Adrenal gland (tissue), 12 donors: ENCODE results near the gene ARAP2. TPM values are rescaled to one million over a fixed set of nuclear protein-coding genes. Genes with fewer than 3 reads are reported as not detected.

Experiments
- DNase-seq, 7 donors: peaks; one replicate each; pipeline ENCODE4 v3.0.0-alpha.2; 2019 to 2020
- H3K27ac ChIP-seq, 5 donors: fragments of 200-600 bp; sonication (generic) in 4 of 5; 1 replicate in 3 of 5; 2 replicates in 2 of 5; pipeline versions ENCODE4 v1.5.1 to v1.8.0; 2016 to 2020; ENCODE audit warnings: mild to moderate bottlenecking in 1 of 5
- H3K27me3 ChIP-seq: fragments of 200-600 bp; 2 replicates; pipeline ENCODE4 v1.8.0; 2021
- H3K36me3 ChIP-seq, 2 donors: fragments of 200-600 bp; replicated peaks in 1 of 2; 1 replicate in 1 of 2; 2 replicates in 1 of 2; pipeline versions ENCODE4 v1.5.1 to v1.8.0; 2018 to 2022
- H3K4me1 ChIP-seq, 2 donors: fragments of 200-600 bp; replicated peaks in 1 of 2; 1 replicate in 1 of 2; 2 replicates in 1 of 2; pipeline versions ENCODE4 v1.5.1 to v1.8.0; 2018 to 2021
- H3K4me3 ChIP-seq, 4 donors: fragments of 200-600 bp; sonication (generic) in 3 of 4; one replicate each; pipeline ENCODE4 v1.5.1; 2016 to 2018
- H3K9me3 ChIP-seq, 3 donors: fragments of 200-600 bp; sonication (generic) in 1 of 3; replicated peaks in 1 of 3; 1 replicate in 2 of 3; 2 replicates in 1 of 3; pipeline versions ENCODE4 v1.5.1 to v1.8.0; 2016 to 2021
- CTCF ChIP-seq, 6 experiments: fragments of 450-650 bp in 4 of 6; fragments of 200-600 bp in 2 of 6; sonication (generic) in 1 of 6; IDR thresholded peaks; 1 replicate in 5 of 6; 2 replicates in 1 of 6; pipeline versions ENCODE4 v1.5.1 to v1.8.0; 2016 to 2021; ENCODE audit warnings: antibody characterized with exemption in 6 of 6, mild to moderate bottlenecking in 2 of 6, moderate library complexity in 1 of 6
- POLR2A ChIP-seq, 2 donors: fragments of 450-650 bp; IDR thresholded peaks; one replicate each; pipeline ENCODE4 v1.6.1; 2017; ENCODE audit warnings: antibody characterized with exemption in 2 of 2, mild to moderate bottlenecking in 2 of 2, moderate library complexity in 1 of 2
- WGBS, 4 donors: extraction: QIAGEN DNeasy Blood & Tissue Kit in 2 of 4; methylation state at CpG; one replicate each; pipeline versions ENCODE4 v1.1.5 to v1.1.7; 2013 to 2017; 5-methylcytosine and 5-hydroxymethylcytosine counted together
- intact Hi-C, 2 donors: fragments of 100-400 bp; cut with DNase I; formaldehyde crosslinking; loops; one replicate each; pipeline versions ENCODE4 v1.14.1 to v1.15.0; 2022 to 2023
- polyA plus RNA-seq, 3 donors: library from polyadenylated mRNA; stranded (reverse); fragments of 200-250 nt in 2 of 3; fragments of 350-450 nt in 1 of 3; fragmentation: Illumina TruSeq in 1 of 3; extraction: RNeasy Lipid Tissue Mini Kit (QIAGEN cat#74804) in 1 of 3; gene quantifications; one replicate each; pipeline ENCODE4 v1.2.3, GENCODE V29; 2013 to 2014
- total RNA-seq, 9 donors: library from RNA; depleted of rRNA in 4 of 9; stranded (reverse); fragments of >200 nt in 4 of 9; fragments of 120-200 nt in 1 of 9; fragmentation: NEBNext Ultra II Directional in 1 of 9; extraction: Animal tissue kit (Norgen Biotek cat#: 25700) in 1 of 9; gene quantifications; one replicate each; pipeline versions ENCODE4 v1.1.0 to v1.2.4, GENCODE V29; 2013 to 2023
- donor health status: healthy with polysubstance abuse.
- donor health status: Bipolar disorder and iron deficiency.
- donor health status: DM: yes; HTN: yes; CAD: no.
- donor health status: DM: no; HTN: no; CAD: no.
- donor health status: DM: no; HTN: no; CAD: no.
- donor health status: DM: yes; HTN: yes; CAD: no.

Gene ARAP2
- total and polyA plus RNA-seq, 12 donors: 0.81 to 23.7 (median 4.4) TPM

- Histone ChIP-seq H3K4me3 (no peak overlapping the region), H3K27ac (no peak overlapping the region), H3K36me3 (no peaks in the 10 kb centered on the region), H3K9me3 (no peaks in the 10 kb centered on the region), H3K4me1 (no peaks in the 10 kb centered on the region), H3K27me3 (no peaks in the 10 kb centered on the region)
- DNase-seq: no peak
- intact Hi-C loops: no loop called here
- TF ChIP-seq POLR2A (IDR thresholded peaks at IDR 0.05): no peak
- TF ChIP-seq CTCF (IDR thresholded peaks at IDR 0.05): no peak
- 53 to 63% (median 61%) methylated on average over 5 of the region's 5 CpGs for WGBS, 4 donors
Observed at GRCh38 chr4:36027203-36027602, 217.1 kb downstream of the ARAP2 start.

GRCh38 chr4:36026348-36026880 lies 217.9 kb downstream of the ARAP2 start:
- TF ChIP-seq CTCF (IDR thresholded peaks at IDR 0.05): no peak
- no peak for TF ChIP-seq POLR2A (IDR thresholded peaks at IDR 0.05)
- intact Hi-C loops: no loop called here
- H3K36me3 ChIP-seq: no peaks in the 10 kb centered on the region

GRCh38 chr4:36024901-36025660 lies 219.2 kb downstream of the ARAP2 start:
- no peak for TF ChIP-seq CTCF (IDR thresholded peaks at IDR 0.05)
- TF ChIP-seq POLR2A (IDR thresholded peaks at IDR 0.05): no peak
- DNase-seq: no peak

More at GRCh38 chr4:36026348-36026880, 217.9 kb downstream of the ARAP2 start:
- DNase-seq: no peak
- H3K27ac ChIP-seq: no peak overlapping the region
- H3K27me3 ChIP-seq: no peaks in the 10 kb centered on the region
- no peak overlapping the region for H3K4me3 ChIP-seq
- H3K4me1 ChIP-seq: no peaks in the 10 kb centered on the region
- no peaks in the 10 kb centered on the region for H3K9me3 ChIP-seq
- WGBS, 4 donors: 58 to 70% (median 62%) methylated on average over 6 of the region's 6 CpGs

GRCh38 chr4:36020351-36020750 lies 224.0 kb downstream of the ARAP2 start:
- intact Hi-C loops: no loop called here
- Histone ChIP-seq H3K27ac (no peak overlapping the region), H3K27me3 (no peaks in the 10 kb centered on the region), H3K9me3 (no peaks in the 10 kb centered on the region), H3K4me1 (no peaks in the 10 kb centered on the region), H3K36me3 (no peaks in the 10 kb centered on the region), H3K4me3 (no peak overlapping the region)
- no peak for DNase-seq
- WGBS, 4 donors: 67 to 83% (median 71%) methylated on average over 3 of the region's 3 CpGs
- TF ChIP-seq POLR2A (IDR thresholded peaks at IDR 0.05): no peak
- TF ChIP-seq CTCF (IDR thresholded peaks at IDR 0.05): no peak

More at GRCh38 chr4:36024901-36025660, 219.2 kb downstream of the ARAP2 start:
- Histone ChIP-seq H3K27me3 (no peaks in the 10 kb centered on the region), H3K9me3 (no peaks in the 10 kb centered on the region), H3K4me1 (no peaks in the 10 kb centered on the region), H3K36me3 (no peaks in the 10 kb centered on the region), H3K4me3 (no peak overlapping the region), H3K27ac (no peak overlapping the region)
- intact Hi-C loops: no loop called here
- 57 to 65% (median 63%) methylated on average over 6 of the region's 6 CpGs for WGBS, 4 donors

Other genes with a start within 250 kb of the ARAP2 start
- under 1 TPM in 3 of 9 donors, not detected in 6; 0.08 to 0.61 (median 0.52) TPM for gene DTHD1, start 37.1 kb upstream of the ARAP2 start, total RNA-seq
- gene DTHD1, start 37.1 kb upstream of the ARAP2 start, polyA plus RNA-seq: under 1 TPM in 2 of 3 donors, not detected in 1; 0.03 to 0.04 TPM